ENCODE results near the gene PBX3.

Gene PBX3

DNA sequence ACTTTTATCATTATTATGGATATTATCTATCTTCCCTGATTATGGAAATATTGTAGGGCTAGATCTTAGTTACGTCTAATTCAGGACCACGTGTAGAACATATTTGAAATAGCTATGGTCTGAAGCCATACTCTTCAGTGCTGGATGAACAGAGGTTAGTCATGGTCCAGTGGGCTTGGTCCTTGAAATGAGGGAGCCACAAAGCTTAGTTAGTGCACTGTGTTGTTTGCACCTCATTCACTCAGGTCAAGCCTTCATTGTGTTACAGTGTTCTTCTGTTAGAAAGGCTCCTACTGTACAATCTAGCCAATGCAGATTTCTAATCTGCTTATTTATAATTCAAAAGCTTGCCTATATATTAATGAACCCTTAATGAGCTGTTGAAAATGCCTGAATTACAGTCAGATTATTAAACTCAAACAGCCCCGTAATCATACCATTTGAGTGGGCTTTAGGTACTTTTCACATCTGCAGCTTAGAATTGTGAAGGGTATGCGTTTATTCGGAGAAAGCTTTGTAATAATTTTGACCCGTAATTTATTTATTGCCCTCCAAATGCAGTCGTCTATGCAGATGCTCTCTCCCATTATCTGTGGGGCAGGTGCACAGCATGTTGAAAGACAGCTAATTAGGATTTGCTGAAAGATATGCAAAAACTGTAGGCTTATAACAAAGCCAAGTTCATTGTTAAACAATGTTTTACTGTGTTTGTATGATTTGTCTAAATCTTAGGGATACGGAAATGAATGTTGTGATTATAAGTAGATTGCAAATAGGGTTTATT lies 164.9 kb downstream of the PBX3 start:
- peak; percentile 19 for DNase-seq

DNA sequence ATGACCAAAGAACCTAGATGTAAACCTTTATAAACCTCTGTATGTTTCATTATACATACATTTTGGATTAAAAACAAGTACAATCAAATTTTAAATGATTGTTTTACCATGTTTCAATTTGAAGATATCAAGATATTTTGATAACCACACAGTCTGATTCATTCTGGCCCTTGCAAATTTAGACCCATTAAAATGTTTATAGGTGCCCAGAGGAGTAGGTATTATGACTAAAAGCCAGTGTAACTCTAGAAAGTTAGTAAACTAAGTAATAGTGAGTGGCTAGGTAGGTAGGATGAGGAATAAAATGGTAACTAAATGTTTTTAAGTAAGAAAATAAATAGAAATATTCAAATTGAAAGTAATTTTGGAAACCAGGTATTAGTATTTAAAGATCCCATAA lies 165.5 kb downstream of the PBX3 start:
- no peak for DNase-seq

DNA sequence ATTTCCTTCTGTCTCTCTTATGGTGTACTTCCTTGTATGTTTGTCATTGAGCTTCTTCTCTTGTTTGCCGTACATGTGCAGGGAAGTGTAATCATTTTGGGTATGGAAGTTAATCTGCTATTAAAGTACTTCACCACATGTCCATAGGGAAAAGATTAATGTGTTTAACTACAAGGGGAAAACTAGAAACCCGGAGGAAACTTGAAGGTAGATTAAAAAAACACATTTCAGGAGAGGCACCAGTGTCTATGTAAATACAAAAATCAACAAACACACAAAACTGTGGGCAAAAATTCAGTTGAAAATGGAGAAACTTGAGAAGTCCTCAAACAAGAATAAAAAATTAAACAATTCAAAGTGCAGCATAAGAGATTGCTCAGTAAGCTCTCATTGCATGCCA lies 166.4 kb downstream of the PBX3 start:
- no peak for DNase-seq

DNA sequence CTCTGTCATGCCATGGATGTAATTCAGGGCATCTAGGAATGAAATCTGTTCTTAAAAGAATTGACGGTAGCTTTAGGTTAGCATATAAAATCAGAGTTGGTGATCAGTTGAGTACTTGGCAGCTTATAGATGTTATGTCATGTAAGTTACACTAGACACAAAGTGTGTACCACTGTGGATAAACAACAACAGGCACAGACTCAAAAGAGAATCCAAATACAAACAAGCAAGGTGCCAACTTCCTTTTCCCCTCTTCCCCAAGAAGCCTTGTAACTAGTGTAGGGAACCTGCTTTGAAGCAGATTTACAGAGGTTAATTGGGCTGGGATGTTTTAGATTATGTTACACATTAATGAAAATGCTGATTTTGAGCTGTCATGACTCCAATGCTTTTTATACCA lies 167.2 kb downstream of the PBX3 start:
- no peak for DNase-seq

DNA sequence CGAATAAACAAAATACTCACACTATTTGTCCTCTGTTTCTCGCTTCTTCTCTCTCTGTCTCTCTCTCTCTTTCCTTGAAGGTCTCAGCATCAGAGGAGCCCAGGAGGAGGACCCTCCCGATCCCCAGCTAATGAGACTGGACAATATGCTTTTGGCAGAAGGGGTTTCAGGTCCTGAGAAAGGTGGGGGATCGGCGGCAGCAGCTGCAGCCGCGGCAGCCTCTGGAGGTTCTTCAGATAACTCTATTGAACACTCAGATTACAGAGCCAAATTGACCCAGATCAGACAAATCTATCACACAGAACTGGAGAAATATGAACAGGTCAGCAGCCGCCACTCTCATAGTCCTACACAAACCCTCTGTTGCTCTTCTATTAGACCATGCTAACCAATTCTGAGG lies 168.4 kb downstream of the PBX3 start:
- DNase-seq: no peak

DNA sequence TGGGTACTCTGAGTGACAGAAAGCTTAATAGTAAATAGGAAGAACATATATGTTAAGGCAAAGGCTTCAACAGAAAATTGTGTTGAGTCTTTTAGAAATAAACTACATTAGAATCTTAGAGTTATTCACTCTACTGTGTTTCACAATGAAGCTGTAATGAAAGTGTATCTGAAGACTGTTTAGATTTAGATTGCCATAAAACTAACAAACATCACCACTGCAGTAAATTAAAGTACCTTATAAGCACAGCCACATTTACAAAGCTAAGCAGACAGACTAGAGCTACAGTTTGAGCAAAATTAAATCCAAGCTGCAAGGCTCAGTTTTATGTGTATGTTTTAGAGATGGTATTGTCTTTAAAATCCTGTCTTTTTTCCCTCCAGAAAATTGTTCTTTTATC lies 172.4 kb downstream of the PBX3 start:
- no peak for DNase-seq

DNA sequence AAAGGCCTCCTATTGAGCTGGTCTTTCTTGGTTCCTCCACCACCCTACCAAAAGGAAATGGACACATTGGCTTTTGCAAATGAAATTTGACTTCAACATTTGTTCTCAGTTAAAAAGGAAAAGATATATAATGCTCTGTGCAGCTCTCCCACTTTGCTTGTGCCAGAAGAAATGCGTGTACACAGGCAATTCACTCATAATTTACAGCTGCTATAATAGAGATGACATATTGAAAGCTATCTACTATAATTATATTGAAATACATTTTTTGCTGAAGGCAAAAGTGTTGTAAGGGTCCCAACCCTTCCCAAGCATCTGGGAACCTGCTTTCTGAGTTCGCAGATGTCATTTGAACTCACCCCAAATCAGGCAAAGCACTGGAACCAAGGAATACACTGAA lies 173.2 kb downstream of the PBX3 start:
- no peak for DNase-seq

DNA sequence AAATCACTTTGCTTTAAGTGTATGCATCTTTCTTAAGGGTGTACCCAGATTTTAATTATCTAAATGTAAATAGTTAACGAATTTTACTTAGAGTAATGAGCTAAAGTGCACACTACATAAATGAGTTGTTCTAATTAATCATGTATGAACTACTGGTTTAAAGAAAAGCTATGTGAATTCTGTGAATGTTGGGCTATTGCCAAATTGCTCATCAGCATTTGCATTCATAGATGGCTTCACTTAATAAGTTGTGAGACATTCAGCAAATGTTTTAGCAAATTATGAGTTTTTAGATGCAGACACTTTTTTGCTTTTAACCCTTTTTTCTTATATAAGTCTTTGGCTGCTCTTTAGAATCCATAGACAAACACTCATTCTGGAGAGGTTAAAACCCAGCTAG lies 175.7 kb downstream of the PBX3 start:
- no peak for DNase-seq

DNA sequence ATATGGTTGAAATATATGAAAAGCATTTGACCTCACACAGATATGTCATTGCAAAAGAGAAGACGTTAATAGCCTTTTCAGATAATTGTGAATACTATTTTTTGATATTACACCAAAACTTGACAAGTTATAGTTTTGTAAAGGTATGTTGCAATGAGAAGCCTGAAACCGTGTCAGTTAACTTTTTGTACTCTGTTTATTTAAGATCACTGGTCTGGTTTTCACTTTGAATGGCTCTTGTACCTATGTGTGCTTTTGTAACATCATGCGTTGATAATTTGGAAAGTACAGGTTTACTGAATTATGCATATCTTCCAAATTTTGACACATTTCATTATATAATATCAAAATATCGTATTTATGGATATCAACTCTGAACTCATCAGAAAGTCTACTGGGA lies 177.2 kb downstream of the PBX3 start:
- no peak for DNase-seq

DNA sequence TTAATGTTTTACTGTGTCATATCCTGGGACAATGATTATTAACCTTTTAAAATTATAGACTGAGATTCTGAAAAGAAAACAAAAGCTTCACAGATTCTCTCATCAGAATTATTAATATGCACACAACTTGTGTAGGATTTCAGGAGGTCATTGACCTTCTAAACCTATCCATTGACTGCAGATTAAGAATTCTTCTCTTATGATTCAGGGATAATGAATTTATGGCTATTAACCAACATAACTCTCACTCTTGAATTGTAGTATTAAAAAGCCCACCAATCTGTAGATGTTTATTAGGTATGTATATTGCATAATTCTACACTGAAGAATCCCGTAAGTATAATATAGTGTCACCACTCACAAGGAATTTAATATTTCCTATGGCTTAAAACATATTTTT lies 179.8 kb downstream of the PBX3 start:
- DNase-seq: no peak

DNA sequence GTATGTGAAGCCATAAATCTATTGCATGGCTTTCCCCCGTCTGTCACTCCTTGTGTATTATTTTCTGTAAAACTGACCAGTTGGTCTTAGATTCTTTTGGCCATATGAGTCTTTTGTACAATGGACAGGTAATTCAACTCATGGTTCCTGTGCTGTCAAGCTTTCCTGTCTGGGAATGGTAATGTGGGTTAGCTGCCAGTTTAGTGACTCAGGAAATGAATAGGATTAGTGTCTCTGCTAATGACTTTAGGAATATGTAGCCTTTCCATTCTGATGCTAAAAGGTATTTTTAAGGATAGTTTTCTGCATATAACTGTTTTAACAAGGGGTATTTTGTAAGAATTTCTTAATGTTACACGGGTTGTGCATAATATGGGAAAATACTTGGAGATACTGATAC lies 182.7 kb downstream of the PBX3 start:
- DNase-seq: no peak

DNA sequence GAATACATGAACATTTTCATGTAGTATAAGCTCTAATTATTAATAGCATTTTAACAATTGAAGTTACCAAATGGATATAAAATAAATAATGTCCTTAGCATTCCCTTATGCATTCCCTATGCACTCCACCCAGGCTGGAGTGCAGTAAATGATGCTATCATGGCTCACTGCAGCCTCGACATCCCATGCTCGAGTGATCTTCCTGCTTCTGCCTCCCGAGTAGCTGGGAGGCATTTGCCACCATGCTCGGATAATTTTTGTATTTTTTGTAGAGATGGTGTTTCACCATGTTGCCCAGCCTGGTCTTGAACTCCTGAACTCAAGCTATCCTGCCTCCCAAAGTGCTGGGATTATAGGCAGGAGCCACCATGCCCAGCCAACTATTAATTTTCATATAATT lies 184.0 kb downstream of the PBX3 start:
- DNase-seq: no peak

DNA sequence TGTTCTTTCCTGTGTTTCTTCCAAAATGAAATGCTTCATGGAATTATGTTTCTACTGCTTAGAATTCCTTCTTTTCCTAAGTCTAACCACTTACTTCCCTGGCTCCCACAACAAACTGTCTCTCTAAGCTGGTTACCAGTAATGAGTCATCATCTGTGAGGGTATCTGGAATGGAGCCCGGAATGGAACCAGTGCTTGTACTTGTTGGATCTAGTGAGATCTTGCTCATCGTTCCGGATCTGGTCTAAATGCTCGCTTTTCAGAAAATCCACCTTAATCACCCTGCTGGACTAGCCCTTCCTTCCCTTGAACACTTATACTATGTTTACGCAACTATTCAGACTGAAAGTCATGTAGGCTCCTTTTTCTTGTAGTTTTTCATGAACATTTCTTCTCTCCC lies 184.8 kb downstream of the PBX3 start:
- no peak for DNase-seq

DNA sequence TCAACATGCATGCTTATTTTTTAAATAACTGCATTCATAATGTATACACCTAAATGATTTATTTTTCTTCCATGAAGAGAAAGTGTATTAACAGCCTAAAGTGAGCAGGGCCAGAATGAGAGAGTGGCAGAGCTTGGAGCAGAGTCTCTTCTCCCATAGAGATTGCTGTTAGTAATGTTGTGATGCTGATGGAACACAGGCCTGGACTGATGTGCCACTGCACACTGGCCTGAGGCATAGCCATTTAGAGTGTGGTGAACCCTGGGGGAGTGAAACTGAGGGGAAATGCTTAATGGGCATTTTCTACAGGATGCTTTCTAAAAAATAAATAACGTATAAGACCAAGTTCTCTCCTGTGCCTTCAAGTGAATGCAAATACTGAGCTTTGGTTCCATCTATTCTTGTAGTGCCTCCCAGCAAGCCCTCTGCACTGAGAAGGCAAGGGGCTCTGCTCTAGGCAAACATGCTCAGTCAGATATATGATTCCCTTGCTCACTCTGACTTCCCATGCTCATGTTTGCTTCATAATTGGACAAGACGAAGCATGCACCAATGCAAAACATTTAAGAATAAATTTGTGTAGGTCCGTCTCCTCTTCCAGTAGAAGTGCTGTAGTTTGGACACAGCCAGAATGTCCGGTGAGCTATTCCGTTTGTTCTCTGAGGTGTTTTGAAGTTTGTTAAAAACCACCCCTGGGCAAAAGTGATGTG lies 185.7 kb downstream of the PBX3 start:
- no peak for DNase-seq

DNA sequence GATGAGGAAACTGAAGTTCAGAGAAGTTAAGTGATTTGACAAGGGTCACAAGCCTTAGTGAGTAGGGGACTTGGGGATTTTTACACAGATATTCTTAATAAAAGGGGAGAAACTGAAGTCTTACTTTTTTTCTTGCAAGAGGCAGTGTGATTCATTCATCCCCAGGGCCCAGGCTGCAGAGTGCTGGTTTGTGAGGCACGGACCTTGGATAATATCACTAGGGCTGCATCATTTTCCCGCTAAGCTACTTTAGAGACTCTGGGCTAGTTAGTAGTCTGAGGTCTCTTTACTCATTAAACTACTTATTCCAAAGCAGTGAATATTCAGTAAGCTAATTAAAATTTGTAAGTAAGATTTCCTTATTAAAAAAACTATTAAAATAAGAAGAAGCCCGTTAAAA lies 195.0 kb downstream of the PBX3 start:
- DNase-seq: no peak

DNA sequence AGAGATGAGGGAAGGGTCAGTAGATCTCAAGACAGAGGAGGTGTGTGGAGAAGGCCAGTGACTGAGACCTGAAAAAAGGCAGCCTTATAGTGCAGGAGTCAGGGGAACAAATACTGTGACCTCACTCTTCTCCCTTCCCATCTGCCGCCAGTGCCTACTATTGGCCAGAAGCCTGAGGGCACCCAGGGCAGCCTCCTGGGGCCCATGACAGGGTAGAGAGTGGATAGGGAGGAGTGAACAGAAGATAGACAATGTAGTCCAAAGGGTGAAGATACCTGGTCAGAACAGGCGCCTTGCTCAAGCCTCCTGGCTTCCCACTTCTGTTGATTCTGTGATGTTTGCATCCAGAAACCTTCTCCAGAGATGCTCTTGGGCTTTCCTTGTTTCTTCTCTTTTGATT lies 196.7 kb downstream of the PBX3 start:
- DNase-seq: no peak

DNA sequence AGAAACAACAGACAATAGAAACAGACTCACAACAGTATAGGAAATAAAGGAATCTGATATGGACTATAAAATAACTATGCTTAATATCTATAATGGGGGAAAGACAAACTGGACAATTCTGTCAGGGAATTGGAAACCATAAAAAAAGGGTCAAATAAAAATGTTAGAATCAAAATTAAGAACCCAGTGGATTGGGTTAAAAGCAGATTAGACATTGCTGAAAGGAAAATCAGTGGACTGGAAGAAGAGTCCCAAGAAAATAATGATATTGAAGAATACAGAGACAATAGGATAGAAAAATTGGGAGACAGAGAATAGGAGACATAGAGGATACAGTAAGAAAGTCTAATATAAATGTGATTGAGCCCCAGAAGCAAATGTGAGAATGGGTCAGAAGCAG lies 199.2 kb downstream of the PBX3 start:
- no peak for DNase-seq

DNA sequence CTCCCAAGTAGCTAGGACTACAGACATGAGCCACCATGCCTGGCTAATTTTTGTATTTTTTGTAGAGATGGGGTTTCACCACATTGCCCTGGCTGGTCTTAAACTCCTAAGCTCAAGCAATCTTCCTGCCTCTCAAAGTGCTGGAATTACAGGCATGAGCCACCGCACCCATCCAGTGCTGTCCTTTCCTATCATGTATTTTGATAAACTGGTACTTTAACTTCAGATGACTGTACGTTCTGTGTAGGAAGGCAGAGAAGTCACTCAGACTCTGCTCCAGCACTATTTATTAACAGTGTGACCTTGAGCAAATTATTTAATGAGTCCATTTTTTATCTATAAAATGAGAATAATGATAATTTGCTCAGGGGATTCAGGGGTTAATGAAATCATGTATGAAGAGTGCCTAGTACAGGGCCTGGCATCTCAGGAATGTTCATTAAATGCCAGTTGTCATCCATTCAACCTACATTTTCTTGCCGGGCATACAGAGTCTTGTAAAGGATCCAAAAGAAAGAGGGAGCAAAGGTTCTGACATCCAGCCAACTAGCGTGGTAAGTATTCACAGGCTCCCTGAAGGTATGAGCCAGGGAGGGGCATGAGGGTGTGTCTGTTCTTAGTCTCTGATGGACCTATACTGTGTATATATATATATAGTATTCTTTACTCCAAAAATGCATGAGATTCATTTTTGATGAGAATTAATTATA lies 201.9 kb downstream of the PBX3 start:
- DNase-seq: no peak

DNA sequence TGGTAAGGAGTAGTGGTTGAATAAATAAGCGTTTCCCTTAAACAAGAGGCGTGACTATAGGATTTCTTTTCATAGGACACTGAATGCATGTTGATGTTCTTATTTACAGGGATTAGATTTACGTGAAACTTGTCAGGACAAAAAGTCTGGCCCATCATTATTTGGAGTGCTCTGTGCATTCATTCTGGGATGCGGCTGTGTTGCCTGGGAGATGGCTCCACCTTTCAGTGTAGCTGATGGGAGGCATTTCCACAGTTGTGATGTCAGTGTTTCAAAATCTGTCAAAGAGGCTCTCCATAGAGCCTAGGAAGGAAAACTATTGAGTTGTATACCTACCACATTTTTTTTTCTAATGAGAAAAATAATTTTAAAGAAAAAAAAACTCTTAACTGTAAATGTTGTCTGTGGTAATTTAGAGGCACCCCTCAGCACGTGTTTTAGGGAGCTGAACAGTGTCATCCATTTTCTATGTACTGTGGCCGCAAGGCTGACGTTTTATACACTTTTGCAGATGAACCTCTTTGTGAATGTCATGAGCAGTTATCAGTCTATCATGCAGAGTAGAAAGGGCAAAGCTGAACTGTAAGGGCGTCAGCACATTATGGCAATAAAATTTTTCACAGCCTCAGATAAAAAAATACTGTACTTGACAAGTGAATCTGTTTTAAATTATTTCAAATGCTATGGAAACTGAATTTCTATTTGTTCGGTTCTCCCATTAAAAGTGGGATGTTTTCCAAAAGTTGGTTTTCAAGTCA lies 202.7 kb downstream of the PBX3 start:
- no peak for DNase-seq

DNA sequence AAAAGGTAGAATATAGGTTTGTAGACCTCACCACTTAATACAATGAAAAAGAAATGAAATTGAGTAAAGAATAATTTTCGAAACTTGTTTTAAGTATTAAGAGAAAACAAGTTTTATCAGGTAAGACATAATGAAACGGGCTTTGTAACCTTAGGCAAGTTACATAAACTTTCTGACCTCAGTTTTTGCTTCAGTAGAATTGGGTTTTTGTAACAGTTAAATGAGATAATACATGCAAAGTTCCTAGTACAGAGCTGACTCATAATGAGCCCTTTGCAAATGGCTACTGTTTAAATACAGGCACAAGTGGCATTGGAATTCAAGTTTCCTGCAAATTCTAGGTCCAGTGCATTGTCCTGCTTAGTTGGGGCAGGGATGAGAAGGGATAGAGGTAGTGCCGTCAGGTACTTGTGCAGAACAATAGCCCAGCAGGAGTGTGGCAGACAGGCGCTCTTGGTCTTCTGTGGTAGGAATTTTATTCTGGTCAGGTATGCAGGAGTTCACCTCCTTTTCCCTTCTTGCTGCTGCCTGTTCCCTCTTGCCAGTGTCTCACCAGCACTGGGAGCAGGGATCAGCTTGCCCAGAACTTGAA lies 203.8 kb downstream of the PBX3 start:
- no peak for DNase-seq

DNA sequence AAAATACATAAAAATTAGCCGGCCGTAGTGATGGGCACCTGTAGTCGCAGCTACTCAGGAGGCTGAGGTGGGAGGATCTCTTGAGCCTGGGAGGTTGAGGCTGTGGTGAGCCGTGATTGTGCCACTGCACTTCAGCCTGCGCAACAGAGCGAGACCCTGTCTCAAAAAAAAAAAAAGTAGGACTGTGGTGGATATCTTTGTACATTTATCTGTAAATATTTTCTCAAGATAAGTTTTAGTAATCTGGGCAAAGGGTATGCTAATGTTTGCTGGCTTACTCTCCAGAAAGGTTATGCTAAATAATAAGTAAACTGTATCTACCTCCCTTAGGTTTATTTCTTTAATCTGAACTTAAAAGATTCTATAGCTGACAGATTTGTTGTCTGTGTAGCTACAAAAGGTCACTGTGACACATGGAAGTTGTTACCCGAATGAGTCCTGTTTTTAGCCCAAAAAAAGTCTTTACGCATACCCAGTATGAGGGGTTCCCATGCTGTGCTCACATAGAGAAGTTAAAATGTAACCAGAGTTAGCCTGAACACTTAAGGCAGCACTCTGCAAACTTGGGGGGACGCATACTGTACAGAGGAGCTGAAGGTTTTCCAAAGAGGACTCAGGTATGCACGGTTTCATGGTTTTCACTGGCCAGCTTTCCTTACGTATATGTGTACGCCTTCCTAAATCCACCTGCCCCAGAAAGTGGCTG lies 206.3 kb downstream of the PBX3 start:
- no peak for DNase-seq

DNA sequence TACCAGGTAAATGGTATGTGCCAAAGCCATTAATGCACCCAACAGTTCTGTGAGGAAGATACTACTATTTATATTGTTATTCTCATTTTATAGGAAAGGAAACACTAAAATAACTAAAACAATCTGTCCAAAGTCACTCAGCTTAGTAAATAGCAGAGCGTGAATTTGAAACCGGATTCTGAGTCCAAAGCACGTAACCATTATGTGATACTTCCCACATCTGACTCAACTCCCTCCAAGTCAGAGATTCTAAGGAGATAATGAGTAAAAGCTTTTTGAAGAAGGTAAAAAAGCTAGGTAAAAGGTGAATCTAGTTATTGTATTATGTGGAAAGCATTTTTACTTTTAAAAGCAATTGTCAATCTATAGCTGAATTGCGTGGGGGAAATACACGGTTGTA lies 208.9 kb downstream of the PBX3 start:
- DNase-seq: no peak

Data from NCI-H1092 (cell line).